ENCODE results near the gene ERC1.

Gene ERC1

DNA sequence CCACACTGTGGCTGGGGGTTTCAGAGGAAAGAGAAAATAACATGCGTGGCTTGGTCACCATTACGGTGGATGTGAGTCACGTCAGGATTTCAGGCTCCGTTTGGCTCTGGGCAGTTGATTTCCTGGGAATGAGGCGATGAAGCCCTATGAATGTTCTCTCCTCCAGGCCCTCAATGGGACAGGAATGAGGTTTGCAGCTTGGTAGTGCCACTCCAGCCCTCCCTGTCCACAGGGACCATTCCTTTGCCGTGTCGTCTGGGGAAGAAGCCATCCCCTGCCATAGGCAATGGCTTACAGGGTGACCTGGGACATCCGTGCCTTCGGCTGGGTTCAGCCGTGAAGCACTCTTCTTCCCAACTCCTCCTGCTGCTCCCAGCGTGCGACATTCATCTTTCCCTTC lies 508.3 kb downstream of the ERC1 start:
- DNase-seq: no peak

DNA sequence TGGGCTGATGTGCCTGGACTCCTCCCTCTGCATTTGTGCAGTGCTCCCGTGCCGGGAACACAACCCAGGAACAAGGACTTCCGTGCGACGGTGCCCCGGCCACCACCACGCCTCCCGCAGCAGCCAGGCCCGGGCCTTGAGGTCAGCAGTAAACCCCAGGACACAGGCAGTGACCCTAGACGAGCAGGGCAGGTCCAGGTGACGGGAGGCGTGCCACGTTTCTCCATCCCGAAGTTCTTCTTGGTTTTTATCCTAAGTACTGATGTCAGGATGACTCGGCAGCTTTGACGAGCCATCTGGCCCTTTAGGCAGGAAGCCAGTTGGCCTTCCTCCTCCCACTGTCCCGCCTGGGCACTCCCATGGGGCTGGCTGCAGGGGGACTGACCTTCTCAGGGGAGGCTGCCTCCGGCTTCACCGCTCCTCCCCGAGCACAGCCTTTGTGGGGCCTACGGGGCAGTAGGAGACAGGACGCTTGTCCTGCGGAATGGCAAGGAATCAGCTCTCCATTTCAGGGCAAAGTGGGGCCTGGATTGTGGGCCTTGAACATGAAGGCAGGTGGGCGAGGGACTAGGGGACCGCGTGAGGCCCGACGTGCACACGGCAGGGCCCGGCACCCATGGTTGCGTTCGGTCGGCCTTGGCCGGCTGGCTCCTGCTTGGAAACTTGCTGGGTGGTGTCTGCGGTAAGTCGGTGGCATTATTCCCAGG lies 509.2 kb downstream of the ERC1 start:
- DNase-seq: no peak

DNA sequence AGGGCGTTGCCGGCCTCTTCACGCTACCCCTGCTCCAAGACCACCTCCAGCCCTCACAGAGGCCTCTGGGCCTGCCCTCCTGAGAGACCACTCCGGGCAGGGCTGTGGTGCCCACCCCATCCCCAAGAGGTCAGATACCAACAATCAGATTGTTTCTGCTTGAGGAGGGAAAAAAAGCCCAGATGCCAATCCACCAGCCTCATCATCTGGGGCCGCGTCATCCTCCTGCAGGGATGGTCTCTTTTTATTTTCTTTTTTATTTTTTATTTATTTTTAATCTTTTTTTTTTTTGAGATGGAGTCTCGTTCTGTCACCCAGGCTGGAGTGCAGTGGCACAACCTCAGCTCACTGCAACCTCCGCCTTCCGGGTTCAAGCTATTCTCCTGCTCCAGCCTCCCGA lies 510.0 kb downstream of the ERC1 start:
- no peak for DNase-seq

DNA sequence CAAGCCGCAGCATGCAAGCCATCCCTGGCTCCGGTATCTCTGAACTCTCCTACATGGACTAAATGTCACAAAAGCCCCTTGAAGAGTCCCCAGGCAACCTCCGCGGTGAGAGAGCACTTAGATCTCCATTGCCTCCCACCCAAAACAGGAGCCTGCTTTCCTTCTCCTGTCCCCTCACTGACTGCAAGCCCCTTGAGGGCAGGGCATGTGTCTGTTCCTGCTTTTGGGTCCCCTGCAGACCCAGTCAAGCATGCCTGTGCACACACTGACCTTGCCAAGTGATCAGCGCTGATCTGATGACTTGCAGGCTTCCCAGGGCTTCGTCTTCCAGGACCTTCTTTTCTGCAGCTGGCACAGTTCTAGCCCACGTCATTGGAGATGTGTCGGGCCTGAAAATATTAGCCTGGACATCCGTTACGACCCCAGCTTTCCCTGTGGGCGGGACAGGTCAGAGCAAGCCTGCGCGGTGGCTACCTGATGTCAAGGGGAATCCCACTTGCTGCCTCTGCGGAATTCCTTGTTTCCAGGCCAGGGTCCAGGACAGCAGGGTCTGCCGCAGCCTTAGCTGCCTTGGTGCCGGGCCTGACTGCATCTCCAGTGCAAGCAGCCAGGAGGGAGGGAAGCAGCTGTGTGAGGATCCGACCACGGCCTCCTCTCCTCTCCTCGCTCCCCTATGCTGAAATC lies 510.8 kb downstream of the ERC1 start:
- no peak for DNase-seq

DNA sequence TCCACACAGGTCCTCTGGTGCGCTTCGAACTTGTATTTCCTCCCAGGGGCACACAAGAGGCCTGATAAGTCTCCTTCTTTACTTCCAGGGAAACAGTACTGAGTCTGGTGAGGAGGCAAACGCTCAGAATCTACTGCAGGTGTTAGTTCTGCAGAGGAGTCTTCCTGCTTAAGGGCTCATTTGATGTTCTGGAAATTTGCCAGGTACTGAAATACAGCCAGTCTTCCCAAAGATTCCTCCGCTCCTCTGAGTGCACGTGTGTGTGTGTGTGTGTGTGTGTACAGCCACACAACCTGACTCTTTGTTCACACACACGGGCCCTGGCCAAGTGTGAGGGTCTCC lies 511.3 kb downstream of the ERC1 start:
- DNase-seq: no peak

DNA sequence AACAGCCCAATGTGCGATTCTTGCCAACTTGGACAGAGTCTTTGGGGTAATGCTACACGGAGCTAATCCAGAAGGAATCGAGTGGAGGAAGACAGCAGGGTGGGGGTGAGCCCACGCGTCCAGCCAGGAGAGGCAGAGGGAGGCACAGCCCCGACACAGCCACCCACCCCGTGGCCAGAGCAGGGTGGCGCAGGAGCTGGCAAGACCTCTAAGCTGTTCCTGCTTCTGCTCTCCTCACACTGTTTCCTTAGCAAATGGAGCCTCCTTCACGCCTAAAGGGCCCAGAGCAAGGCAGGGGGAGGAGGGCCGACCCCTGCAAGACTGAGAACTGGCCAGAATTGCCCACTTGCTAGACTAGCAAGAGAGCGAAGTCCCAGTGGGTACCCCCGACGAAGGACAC lies 511.8 kb downstream of the ERC1 start:
- DNase-seq: no peak

DNA sequence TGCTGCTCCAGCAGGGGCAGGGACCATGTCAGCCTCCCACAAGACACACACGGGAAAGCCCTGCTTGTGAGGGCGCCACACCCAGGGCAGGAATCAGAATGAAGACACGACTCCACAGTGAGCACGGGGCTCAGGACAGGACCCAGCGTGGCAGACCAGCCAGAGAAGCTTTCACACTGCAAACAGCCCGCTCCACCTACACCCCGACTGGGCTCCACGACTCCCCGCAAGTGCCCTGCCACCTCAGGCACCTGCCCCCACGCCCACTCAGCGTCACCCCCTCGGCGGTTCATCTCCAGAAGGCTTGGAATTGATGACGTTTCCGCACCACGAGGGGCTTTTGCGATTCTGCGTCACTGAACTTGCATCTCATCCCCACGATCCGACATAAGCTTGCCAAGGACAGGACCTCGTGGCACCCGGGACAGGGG lies 512.3 kb downstream of the ERC1 start:
- no peak for DNase-seq

DNA sequence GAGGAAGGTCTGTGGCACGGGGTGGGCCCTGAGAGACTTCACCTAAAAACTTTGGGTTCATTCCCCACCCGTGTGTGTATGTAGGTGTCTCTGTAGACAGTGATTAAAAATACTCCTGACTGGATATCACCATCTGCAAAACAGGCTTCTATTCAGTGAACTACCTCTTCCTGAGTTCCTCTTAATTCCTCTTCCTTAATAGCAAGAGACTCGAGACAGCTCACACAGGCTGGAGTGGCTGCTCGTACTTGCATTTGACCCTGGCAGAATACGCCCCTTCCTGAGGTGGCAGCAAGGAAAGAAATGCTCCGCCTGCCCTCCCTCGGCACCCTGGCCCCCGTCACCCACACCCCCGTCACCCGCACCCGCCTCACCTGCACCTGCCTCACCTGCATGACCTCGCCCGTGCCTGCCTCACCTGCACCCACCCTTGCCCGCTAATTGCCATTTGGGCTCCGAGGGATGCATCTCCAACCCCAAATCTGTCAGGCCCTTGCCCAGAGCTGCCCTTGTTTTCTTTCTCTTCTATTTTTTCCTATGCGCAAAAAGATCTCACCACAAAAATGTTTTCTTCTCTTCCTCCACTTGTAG lies 513.4 kb downstream of the ERC1 start:
- no peak for DNase-seq

DNA sequence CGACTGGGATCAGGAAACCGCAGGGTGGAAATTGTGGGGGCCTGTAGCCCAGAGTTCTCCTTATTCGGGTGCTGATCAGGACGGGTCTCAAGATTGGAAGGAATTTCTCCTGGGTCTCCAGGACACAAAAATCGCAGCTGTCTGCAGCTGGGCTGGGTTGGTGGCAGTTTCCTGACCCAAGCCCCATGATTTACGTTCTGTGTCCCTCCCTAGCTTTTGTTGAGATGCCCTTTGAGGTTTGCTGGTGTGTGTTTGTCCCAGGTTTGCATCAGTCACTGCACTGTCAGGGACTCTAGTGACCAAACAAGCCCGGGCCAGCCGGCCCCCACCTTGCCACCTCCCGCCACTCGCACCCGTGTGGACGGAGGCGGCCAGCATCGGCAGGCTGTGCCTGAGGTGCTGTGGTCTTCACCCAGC lies 513.9 kb downstream of the ERC1 start:
- no peak for DNase-seq

DNA sequence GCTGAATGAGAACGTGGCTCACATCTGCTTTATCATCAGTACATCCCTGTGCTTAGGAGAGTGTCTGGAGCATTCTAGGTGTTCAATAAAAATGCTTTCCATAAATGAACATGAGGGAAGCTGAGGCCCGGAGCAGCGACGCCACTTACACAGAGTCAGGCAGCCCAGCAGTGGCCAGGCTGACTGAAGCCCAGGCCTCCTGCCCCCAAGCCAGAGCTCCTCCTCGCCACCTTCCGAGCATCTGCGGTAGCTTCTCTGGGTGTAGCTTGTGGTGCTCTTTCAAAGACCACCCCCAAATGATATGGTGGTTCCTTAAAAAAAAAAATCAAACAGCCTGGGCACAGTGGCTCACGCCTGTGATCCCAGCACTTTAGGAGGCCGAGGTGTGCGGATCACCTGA lies 514.6 kb downstream of the ERC1 start:
- no peak for DNase-seq

DNA sequence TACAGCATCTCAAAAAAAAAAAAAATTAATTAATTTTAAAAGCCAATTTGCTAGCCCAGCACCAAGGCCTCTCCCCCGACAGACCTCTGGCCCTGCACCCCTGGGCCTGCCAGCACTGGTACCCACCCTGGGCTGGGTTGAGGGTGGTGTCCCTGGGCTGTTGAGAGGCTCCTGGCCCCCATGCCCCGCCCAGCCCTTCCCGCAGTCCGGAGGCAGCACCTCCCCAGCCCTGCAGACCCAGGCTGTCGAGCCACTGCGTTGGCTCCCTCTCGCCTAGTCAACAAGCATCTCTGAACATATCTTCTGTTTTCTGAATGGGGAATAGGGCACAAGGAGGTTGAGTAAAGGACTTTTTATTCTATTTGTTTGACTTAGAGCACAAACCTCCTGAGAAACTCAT lies 516.3 kb downstream of the ERC1 start:
- no peak for DNase-seq

DNA sequence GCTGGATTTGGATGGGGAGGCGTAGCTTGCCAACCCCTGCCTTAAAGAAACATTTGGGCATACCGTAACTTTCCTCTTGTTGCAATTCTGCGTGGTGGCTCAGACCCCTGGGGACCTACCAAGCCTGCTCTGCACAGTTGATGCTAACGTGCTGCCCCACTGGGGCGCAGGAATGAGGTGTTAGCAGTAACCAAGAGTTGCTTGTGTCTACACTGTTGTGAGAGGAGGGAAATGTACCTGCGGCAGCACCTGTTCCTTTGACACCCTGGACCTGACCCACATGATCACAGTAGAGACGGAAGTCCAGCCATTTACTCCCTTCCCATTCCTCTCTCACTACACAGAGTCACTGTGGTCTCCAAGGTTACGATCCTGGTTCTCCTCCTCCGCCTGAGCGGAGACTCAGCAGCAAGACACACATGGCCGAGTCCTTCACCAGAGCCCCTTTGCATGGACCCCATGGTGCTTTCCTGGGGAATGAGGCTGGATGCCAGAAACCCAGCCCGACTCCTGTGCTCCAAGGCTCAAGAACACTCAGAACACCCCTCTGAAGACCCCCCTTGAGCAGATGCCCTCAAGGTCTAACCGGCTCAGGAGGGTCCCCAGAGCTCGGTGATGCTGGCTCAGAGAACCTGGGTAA lies 518.5 kb downstream of the ERC1 start:
- DNase-seq: no peak

DNA sequence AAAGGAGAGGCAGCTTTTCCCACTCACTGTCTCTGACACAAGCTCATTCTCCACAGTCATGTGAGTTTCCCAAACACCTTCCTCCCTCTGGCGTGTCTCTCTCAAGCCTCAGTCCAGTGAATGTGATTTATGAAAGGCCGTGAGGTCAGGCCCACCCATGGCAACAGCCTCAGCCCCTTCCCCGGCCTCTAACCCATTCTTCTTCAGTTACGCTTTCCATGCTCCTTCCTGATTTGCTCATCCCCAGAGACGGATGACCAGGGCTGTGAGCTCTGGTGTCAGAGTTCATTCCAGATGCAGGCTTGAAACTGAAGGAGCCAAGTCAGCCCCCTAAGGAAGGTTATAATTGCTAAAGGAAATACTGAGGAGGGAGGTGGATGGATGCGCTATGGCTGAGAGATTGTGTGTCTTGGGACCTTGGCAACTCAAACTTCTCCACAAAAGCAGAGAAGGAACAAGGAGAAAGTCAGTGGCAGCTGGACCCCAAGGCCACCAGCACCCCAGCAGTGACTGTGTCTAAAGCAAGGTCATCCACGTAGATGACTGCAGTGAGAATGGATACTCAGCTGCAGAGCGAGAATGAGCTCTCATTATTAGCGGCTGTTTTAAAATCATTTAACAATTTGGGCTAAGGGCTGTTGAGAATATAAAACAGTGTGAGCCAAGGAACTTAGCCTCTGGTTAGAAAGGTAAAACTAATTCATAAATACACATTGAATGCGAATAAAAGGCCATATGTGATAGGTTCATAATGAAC lies 519.2 kb downstream of the ERC1 start:
- no peak for DNase-seq

DNA sequence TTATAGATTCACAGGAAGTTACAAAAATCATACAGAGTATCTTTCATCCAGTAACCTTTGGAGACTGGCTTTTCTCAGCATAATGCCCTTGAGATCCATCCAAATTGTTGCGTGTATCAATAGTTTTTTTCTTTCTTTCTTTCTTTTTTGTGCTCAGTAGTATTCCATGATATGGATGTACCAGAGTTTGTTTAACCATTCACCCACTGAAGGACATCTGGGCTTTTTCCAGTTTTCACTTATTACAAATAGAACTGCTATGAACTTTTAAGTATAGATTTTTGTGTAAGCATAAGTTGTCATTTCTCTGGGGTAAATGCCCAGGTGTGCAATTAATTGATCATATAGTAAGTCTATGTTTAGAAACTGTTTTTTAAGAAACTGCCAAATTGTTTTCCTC lies 524.0 kb downstream of the ERC1 start:
- DNase-seq: no peak

DNA sequence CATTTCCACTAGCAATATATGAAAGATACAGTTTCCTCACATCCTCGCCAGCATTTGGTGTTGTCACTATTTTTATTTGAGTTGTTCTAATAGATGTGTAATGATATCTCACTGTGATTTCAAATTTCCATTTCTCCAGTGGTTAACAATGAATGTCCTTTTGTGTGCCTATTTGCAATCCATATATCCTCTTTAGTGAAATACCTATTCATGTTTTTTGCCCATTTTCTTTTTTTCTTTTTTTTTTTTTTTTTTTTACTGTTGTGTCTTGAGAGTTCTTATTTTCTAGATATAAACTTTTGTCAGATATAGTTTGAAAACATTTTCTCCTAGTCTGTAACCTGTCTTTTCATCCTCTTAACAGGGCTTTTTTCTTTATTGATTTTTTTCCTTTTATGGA lies 524.4 kb downstream of the ERC1 start:
- no peak for DNase-seq

DNA sequence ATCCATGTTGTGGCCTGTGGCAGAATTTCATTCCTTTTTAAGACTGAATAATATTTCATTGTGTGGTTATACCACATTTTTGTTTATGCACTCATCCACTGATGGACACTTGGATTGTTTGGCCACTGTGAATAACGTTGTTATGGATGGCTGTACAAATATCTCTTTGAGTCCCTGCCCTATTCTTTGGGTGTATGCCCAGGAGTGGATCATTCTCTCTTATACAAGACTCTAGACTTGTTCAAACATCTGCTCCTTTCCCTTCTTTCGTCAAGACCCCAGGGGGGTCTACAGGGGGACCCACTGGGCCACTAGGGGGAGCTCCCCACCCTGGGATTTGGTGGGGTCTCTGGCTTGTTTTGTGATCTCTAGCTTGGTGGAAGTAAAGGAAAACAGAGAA lies 526.0 kb downstream of the ERC1 start:
- DNase-seq: no peak

DNA sequence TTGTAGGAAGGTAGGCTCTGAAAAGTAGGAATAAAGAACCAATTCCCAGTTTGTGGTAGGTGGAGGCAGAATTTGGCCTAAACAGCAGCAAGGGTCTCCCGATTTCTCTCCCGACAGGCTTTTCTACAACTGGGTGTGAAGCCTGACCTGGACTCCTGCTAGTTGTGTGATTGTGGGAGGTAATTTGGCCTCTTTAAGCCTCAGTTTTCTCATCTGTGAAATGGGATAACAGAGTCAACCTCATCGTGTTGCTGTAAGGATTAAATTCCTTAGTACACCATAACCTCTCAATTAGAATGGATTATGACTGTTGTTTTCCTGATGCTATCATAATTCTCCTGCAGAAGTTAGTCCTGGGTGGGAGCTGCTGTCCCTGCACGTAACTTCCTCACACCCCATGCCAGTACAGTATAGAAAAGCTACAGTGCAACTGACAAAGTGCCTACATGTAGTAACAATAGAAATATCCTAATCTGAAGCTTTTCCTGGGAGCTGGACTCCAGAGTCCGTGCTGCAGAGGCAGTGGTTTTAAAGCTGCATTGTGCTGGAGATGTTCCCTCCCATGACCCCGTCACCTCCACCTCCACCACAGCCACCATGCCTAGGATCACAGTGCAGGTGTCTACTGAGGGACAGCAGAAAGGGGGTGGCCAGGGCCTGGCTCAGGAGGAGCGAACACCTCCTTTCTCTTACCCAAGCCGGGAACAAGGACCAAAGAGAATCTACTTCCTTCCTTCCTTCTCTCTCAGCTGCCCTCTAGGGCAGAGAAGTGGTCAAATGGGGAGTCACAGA lies 526.9 kb downstream of the ERC1 start:
- DNase-seq: no peak

DNA sequence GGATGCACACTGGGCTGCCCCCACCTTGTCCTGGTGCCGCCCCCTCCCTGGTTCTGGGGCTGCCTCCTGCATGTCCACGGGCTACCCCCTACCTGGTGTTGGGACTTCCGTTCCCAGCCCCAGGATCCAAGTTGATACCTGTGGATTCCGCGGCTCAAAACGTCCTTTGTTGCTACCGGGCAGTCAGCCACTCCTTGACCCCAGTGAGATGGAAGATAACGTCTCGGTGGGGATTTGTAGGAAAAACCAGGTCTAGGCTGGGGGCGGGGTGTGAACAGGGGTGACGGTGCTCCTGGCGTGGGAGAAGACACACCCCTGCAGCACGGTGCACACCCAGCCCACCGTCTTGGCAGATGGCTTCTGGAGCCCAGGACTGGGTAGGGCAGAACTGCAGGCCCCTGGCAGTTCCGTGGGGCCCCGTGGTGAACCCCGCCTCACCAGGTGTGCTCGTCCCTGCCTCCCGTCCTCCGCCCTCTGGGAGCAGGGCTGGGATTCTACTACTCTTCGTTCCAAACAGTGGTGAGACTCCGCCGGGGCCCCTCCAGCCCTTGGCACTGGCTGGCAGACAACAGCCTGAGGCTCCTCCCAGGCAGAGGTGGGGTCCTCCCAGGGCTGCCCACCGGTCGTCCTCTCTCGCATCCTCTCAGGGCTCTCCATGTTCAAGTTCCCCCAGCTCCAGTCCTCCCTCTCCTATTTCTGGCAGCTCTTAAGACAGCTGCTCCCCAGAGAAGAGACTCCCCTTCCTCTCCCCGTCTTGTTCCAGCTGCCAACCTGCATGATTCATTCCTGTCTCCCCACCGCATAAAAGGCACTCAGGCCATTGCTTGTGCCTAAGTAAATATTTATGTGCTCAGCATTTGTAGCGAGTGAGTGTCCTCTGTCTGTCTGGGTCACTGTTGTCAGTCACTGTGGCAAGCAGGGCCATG lies 527.8 kb downstream of the ERC1 start:
- no peak for DNase-seq

DNA sequence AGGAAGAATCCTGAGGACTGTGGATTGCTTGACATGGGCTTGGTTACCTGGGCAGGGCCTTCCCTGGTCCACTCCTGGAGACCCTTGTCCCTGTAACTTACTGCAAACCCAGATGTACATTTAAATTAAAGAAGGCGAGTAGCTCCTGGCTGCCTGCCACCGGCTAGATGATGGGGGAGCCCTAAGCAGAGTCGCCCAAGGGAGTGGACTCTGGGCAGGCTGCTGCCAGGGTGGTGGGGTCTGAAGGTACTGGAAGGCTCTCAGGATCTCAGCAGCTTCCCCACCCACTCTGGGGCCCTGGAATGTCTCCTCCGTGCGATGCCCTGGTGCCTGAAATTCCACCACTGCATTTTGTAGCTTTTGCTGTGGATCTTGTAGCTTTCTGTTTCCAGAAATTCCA lies 528.6 kb downstream of the ERC1 start:
- no peak for DNase-seq

DNA sequence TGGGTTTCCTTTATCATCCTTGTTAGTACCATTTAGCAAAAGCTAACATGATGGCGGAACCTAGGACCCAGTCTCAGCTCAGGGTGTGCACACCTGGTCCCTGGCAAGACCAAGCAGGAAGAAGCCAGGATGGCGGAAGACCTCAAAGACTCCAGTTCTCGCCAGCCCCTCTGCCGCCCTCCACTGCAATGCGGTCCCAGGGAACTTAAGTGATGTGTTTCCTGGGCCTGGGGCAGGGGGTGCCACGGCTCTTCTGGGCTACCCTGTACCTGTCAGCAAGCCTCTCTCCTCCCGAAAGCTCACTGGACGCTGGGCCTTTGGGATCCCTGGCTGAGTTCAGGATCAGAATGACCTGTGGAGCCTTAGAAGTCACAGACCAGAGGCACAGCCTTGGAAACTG lies 532.0 kb downstream of the ERC1 start:
- DNase-seq: no peak

DNA sequence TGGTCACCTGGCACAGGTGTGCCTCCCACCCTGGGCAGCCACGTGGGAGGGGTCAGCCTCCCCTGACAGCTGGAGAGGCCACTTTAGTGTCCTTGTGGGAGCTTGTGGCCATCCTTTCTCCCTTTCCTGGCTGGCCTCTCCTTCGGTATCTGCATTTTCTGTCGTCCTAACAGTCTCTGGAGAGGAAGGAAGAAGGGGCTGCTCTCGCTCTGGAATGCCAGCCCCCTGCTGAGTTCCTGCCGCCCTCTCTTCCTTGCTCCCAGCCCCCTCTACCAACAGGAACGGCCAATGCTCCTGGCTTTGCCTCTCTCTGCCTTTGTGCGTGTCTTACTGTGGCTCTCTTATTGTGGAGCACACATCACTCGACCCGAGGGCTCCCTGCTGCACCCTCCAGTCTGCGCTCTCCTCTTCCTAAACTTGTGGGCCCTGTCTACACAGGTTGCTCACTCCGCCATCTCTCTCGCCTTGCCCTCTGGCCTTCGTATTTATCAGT lies 532.6 kb downstream of the ERC1 start:
- DNase-seq: no peak
